ENCODE measurements around the gene PLD3.

PLD3 gene

GRCh38 chr19:40412866-40413265, 64.4 kb downstream of the PLD3 start:
- no peak for DNase-seq

GRCh38 chr19:40413291-40413845, 64.9 kb downstream of the PLD3 start, which contains the start of gene PRX:
Gene PRX (minus strand): TSS chr19:40413378. CDS start chr19:40407932, 5,446 bp downstream.
- DNase-seq: no peak

DNA sequence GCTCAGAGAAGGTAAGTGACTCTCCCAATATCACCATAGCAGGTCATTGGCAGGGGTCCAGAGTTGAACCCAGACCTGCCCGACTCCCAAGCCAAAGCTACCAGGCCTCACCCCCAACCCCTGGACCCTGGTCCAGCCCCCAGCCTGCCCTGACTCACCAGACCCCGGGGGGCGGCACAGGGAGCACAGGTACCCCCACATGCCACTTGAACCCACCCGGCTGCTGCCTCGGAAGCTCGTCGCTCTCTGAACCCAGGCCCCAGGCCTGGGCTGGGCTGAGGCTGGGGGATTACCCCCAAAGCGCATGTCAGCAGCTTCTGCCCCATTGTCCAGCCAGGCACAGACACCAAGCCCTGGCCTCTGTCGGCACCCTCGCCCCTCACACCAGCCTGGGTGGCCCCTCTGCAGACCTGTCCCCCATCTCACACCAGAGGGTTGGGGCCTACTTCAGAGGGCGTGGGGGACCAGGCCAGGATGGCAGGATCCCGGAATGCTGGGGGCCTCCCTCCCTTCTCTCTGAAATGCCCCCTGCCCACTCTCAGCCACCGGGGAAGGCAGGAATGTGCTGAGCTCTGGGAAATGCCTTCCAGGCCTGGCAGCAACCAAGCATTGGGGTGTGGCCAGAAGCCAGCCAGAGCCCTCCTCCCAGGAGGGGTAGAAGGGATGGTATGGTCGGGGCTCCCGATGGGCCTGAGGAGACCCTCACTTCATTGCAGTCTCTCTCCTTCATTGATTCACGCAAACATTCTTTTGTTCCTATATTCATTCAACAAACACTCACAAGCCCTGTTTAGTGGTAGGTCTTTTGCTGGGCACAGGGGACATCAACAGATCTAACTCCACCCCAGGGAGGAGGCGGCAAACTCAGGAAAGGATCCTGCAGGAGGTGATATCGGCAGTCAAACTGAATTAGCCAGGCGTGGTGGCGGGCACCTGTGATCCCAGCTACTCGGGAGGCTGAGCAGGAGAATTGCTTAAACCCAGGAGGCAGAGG, 66.3 kb downstream of the PLD3 start:
- no peak for DNase-seq

GRCh38 chr19:40415768-40416167, 67.3 kb downstream of the PLD3 start:
- DNase-seq: no peak

- DNase-seq: no peak
Observed at GRCh38 chr19:40416918-40417642, 68.6 kb downstream of the PLD3 start.

DNA sequence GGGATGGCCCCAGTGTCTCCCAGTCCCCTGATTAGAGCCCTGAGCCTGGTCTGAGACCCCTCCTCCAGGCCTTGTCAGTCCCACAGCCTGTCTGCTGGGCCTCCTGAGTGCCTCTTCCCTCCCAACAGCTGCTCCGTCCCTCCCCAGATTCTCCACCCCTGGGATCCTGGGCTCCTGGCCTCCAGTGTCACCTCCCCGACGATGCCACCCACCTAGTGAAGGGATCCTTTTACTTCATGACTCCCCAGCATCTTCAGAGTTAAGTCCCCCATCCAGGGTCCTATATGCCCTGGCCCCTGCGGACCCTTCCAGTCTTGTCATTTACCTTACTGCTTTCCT, 69.1 kb downstream of the PLD3 start:
- DNase-seq: no peak

- no peak for DNase-seq
Observed at GRCh38 chr19:40418040-40418439, 69.5 kb downstream of the PLD3 start.

DNA sequence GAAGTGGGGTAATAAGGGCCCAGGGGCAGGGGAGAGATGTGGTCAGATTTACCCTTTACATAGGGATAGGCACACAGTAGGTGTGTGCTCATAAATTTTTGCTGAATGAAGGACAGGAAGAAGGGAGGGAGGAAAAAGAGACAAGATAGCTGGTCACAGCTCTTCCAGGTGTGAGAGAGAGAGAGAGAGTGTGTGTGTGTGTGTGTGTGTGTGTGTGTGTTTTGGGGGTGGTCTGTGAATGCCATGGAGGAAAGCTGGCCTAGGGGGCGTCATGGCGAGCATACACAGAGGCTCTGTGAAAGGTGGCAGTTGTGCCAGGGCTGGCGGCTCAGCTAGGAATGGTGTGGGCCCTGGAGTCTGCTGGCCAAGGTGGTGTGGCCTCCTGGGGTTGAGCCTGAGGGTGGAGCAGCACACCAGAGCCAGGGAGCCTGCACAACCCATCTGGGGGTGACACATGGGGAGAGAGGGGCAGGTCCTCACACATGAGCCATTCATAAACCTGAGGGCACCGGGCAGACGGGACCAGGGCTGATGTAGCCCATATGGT, 70.6 kb downstream of the PLD3 start:
- no peak for DNase-seq

GRCh38 chr19:40419780-40420179, 71.3 kb downstream of the PLD3 start:
- DNase-seq: no peak

DNA sequence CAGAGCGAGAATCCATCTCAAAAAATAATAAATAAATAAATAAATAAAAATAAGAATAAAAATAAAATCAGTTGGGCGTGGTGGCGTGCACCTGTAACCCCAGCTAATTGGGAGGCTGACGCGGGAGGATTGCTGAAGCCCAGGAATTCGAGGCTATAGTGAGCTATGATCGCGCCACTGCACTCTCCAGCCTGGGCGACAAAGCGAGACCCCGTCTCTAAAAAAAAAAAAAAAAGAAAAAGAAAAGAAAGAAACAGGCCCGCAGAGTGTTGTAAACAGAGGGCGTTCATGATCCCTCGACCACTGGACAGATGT, 71.9 kb downstream of the PLD3 start:
- DNase-seq: no peak

GRCh38 chr19:40420766-40421765, 72.6 kb downstream of the PLD3 start:
- DNase-seq: peak; percentile 59 to 97 (median 85)

DNA sequence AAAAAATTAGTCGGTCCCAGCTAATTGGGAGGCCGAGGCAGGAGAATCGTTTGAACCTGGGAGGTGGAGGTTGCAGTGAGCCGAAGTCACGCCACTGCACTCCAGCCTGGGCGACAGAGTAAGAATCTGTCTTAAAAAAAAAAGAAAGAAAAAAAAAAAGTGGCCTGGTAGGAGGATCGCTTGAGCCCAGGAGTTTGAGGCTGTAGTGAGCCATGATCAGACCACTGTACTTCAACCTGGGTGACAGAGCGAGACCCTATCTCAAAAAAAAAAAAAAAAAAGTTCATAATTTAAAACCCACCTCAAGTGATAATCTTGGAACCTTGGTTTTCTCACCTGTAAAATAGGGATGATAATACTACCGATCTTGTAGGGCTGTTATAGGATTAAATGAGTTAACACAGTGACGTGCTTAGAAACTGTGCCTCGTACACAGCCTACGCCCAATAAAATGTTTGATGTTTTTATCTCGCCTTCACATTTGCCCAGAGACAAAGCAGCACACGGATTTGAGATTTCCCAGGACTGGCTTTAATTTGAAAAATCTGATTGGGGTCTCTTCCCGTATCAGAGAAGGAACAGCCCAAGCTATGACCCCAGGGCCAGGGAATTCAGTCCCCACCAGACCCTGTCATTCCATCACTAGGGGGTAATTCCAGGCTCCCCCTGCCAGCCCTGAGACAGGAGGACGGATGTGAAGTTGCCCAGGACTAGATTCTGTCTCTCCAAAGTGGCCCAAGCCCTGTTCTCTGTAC, 73.7 kb downstream of the PLD3 start:
- DNase-seq: no peak

GRCh38 chr19:40422748-40423566, 74.5 kb downstream of the PLD3 start:
- DNase-seq: no peak

GRCh38 chr19:40423938-40424337, 75.4 kb downstream of the PLD3 start:
- DNase-seq: no peak

DNA sequence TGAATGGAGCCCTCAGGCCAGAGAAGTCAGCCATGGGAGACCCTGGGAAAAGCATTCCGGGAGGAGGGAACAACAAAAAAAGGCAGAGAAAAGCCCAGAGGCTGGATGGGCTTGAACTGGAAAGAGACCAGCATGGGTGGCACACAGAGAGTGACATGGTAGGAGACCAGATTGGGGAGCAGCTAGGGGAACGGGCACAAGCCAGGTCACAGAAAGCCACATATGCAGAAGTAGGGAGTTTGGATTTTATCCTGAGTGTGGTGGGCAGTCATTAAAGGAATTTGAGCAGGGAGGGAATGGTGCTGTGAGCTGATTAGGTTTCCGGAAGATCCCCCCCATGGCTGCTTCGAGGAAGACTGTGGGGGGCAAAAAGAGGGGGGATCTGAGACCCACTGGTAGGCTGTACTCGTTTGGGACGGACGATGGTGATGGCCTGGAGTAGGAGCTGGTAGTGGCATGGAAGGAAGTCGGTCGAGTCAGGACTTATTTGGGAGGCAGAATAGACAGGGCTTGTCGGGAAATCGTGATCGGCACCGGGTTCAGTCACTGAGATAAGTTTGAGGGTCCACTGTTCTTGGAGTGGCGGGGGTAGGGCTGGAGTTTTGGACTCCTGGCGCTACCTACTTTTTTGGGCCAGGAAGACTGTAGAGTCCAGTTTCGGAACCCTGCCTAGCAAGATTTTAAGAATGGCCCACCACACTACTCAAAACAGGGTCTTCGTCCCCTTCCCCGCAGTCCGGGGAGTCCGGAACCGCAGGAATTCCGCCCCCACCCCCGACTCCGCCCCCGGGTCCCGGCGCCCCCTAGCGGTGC, 76.3 kb downstream of the PLD3 start:
- DNase-seq: peak in 16 of 51 donors; percentile 29 to 60 (median 44)

- DNase-seq: peak; percentile 88 to 100 (median 100)
Observed at GRCh38 chr19:40425450-40426287, 77.2 kb downstream of the PLD3 start, which contains the start of gene SERTAD1. Gene SERTAD1 (minus strand): TSS chr19:40425992. CDS start chr19:40423546, 2,446 bp downstream.
